ENCODE data around the gene LHFPL3.

LHFPL3 gene

GRCh38 chr7:104816537-104816936 is 488.1 kb downstream of the LHFPL3 start:
- no peak for TF ChIP-seq CTCF (IDR thresholded peaks at IDR 0.05; ENCODE audit: unreplicated experiment in 3 of 3)
- H3K4me1 Mint-ChIP-seq: peaks cover 27% of the 10 kb centered on the region
- no peak overlapping the region for H3K4me3 Mint-ChIP-seq
- no peak overlapping the region for H3K27ac Mint-ChIP-seq
- H3K9me3 Mint-ChIP-seq: no peaks in the 10 kb centered on the region
- H3K36me3 Mint-ChIP-seq (ENCODE audit: low read depth): no peaks in the 10 kb centered on the region
- peaks cover 11% of the 10 kb centered on the region for H3K27me3 Mint-ChIP-seq (ENCODE audit: low read depth)

- H3K4me1 Mint-ChIP-seq: peaks cover 27% of the 10 kb centered on the region
- TF ChIP-seq CTCF (IDR thresholded peaks at IDR 0.05; ENCODE audit: unreplicated experiment in 3 of 3): no peak
Measured at GRCh38 chr7:104818961-104819880, 490.8 kb downstream of the LHFPL3 start.

GRCh38 chr7:104820836-104821535 is 492.6 kb downstream of the LHFPL3 start:
- Mint-ChIP-seq H3K4me3 (no peak overlapping the region), H3K9me3 (no peaks in the 10 kb centered on the region), H3K27me3 (ENCODE audit: low read depth) (peaks cover 6% of the 10 kb centered on the region), H3K4me1 (peaks cover 27% of the 10 kb centered on the region), H3K27ac (peak overlapping the region; percentile 11 to 52 (median 29)), H3K36me3 (ENCODE audit: low read depth) (no peaks in the 10 kb centered on the region)
- TF ChIP-seq CTCF (IDR thresholded peaks at IDR 0.05; ENCODE audit: unreplicated experiment in 3 of 3): no peak

More at GRCh38 chr7:104818961-104819880, 490.8 kb downstream of the LHFPL3 start:
- Mint-ChIP-seq H3K4me3 (peak overlapping the region in 1 of 3 experiments; percentile 2), H3K9me3 (no peaks in the 10 kb centered on the region), H3K27ac (peak overlapping the region; percentile 43 to 68 (median 50)), H3K27me3 (ENCODE audit: low read depth) (peaks cover 13% of the 10 kb centered on the region), H3K36me3 (ENCODE audit: low read depth) (no peaks in the 10 kb centered on the region)

- peaks cover 9% of the 10 kb centered on the region for H3K27me3 Mint-ChIP-seq (ENCODE audit: low read depth)
- no peak overlapping the region for H3K4me3 Mint-ChIP-seq
- no peak overlapping the region for H3K27ac Mint-ChIP-seq
- no peak for TF ChIP-seq CTCF (IDR thresholded peaks at IDR 0.05; ENCODE audit: unreplicated experiment in 3 of 3)
- no peaks in the 10 kb centered on the region for H3K36me3 Mint-ChIP-seq (ENCODE audit: low read depth)
- peaks cover 27% of the 10 kb centered on the region for H3K4me1 Mint-ChIP-seq
- no peaks in the 10 kb centered on the region for H3K9me3 Mint-ChIP-seq
Measured at GRCh38 chr7:104823177-104823576, 494.8 kb downstream of the LHFPL3 start.

- Mint-ChIP-seq H3K9me3 (no peaks in the 10 kb centered on the region), H3K27me3 (ENCODE audit: low read depth) (peaks cover 9% of the 10 kb centered on the region), H3K4me3 (no peak overlapping the region)
Measured at GRCh38 chr7:104825099-104825498, 496.7 kb downstream of the LHFPL3 start.

More at GRCh38 chr7:104825099-104825498, 496.7 kb downstream of the LHFPL3 start:
- TF ChIP-seq CTCF (IDR thresholded peaks at IDR 0.05; ENCODE audit: unreplicated experiment in 3 of 3): no peak
- no peaks in the 10 kb centered on the region for H3K36me3 Mint-ChIP-seq (ENCODE audit: low read depth)
- H3K4me1 Mint-ChIP-seq: peaks cover 13% of the 10 kb centered on the region
- H3K27ac Mint-ChIP-seq: no peak overlapping the region
